ENCODE data around the gene EDC4. TPM values are rescaled to one million over a fixed set of nuclear protein-coding genes. Genes with fewer than 3 reads are reported as not detected.

Gene EDC4
- polyA plus RNA-seq, 1 donor from 2014 or later: 66.0 TPM

DNA sequence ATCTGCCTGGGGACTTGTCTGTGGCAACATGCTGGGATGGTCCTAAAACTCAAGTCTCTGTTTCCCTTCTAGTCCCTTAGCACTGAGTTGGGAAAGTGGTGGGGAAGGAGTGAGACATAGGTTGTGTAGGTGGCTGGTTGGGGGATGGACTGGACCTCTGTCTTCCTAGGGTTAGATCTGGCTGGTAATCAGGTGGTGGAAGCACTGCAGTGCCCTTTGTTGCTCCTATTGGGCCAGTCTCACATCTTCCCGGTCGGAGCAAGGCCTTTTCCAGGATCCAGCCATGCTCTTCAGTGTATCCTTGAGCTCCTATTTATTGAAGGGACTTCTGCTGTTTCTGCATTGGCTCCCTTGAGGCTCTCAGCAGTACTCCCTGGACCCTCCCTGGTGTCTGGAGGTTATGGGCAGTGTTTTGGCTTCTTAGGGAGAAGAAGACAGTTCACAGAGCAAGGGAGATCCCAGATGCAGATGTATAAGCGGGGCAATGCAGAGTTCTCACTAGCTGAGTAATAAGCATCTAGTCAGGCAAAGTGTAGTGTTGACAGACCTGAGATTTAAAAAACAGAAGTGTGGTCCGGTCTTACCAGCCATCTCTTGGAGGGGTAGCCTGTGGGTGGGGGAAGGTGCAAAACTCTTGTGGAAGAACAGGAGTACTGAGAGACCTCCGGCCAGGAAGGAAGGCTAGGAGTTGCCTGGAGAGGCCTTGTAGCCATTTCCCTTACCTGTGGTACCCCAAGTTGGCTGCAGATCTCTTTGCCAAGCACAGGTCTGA lies 27.4 kb upstream of the EDC4 start:
- Histone ChIP-seq H3K27me3 (ENCODE audit: insufficient read depth, low read depth, low read length) (no peaks in the 10 kb centered on the region), H3K27ac (ENCODE audit: low read length) (peak overlapping the region; percentile 92), H2AFZ (ENCODE audit: low read depth, low read length) (no peak overlapping the region), H3K9me3 (ENCODE audit: low read length) (no peaks in the 10 kb centered on the region), H3K9ac (ENCODE audit: low read length) (peak overlapping the region; percentile 90), H3K79me2 (replicated peaks; ENCODE audit: insufficient read depth, low read length) (peaks cover 50% of the 10 kb centered on the region), H3F3A (ENCODE audit: insufficient read depth, low read length, poor library complexity, severe bottlenecking) (no peaks in the 10 kb centered on the region), H3K4me2 (ENCODE audit: low read length) (peak overlapping the region; percentile 99), H3K4me3 (ENCODE audit: low read length) (peak overlapping the region; percentile 97), H3K36me3 (ENCODE audit: insufficient read depth, low read length) (no peaks in the 10 kb centered on the region), H4K20me1 (ENCODE audit: insufficient read depth) (no peaks in the 10 kb centered on the region), H3K9me2 (ENCODE audit: insufficient read depth, low read length) (no peaks in the 10 kb centered on the region)
- TF ChIP-seq SMC3 (conservative IDR thresholded peaks at IDR 0.05; ENCODE audit: poor library complexity): no peak
- no peak for TF ChIP-seq TAF1 (IDR thresholded peaks at IDR 0.05; ENCODE audit: low read depth)
- TF ChIP-seq EZH2 (IDR thresholded peaks at IDR 0.05; ENCODE audit: borderline replicate concordance, insufficient read depth, low read length, poor library complexity, severe bottlenecking): no peak

DNA sequence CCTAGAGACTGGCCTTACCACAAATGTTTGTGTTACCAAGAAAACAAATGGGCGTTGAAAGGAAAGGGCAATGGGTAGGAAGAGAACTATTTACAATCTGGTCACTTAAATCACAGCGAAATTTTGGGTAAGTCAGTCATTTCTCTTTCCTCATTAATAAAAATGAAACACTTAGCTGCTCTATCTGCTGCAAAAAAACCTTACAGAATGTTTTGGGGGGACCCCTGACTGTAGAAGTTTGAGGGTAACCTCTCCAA lies 26.9 kb upstream of the EDC4 start:
- Histone ChIP-seq H3K27me3 (ENCODE audit: insufficient read depth, low read depth, low read length) (no peaks in the 10 kb centered on the region), H3K9me3 (ENCODE audit: low read length) (no peaks in the 10 kb centered on the region), H3K9ac (ENCODE audit: low read length) (peak overlapping the region; percentile 90), H3K36me3 (ENCODE audit: insufficient read depth, low read length) (no peaks in the 10 kb centered on the region), H3K79me2 (replicated peaks; ENCODE audit: insufficient read depth, low read length) (peaks cover 53% of the 10 kb centered on the region), H3K4me2 (ENCODE audit: low read length) (peak overlapping the region; percentile 99), H3F3A (ENCODE audit: insufficient read depth, low read length, poor library complexity, severe bottlenecking) (no peaks in the 10 kb centered on the region), H3K9me2 (ENCODE audit: insufficient read depth, low read length) (no peaks in the 10 kb centered on the region), H2AFZ (ENCODE audit: low read depth, low read length) (peak overlapping the region; percentile 87), H3K27ac (ENCODE audit: low read length) (peak overlapping the region; percentile 92), H4K20me1 (ENCODE audit: insufficient read depth) (no peaks in the 10 kb centered on the region), H3K4me3 (ENCODE audit: low read length) (peak overlapping the region; percentile 97)
- TF ChIP-seq SMC3 (conservative IDR thresholded peaks at IDR 0.05; ENCODE audit: poor library complexity): no peak
- TF ChIP-seq RAD21 (conservative IDR thresholded peaks at IDR 0.05): no peak
- no peak for TF ChIP-seq EP300 (conservative IDR thresholded peaks at IDR 0.05; ENCODE audit: poor library complexity, severe bottlenecking)
- no peak for TF ChIP-seq TAF1 (IDR thresholded peaks at IDR 0.05; ENCODE audit: low read depth)
- TF ChIP-seq POLR2AphosphoS5 (IDR thresholded peaks at IDR 0.05): no peak
- TF ChIP-seq, protein P1, sequence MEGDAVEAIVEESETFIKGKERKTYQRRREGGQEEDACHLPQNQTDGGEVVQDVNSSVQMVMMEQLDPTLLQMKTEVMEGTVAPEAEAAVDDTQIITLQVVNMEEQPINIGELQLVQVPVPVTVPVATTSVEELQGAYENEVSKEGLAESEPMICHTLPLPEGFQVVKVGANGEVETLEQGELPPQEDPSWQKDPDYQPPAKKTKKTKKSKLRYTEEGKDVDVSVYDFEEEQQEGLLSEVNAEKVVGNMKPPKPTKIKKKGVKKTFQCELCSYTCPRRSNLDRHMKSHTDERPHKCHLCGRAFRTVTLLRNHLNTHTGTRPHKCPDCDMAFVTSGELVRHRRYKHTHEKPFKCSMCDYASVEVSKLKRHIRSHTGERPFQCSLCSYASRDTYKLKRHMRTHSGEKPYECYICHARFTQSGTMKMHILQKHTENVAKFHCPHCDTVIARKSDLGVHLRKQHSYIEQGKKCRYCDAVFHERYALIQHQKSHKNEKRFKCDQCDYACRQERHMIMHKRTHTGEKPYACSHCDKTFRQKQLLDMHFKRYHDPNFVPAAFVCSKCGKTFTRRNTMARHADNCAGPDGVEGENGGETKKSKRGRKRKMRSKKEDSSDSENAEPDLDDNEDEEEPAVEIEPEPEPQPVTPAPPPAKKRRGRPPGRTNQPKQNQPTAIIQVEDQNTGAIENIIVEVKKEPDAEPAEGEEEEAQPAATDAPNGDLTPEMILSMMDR (IDR thresholded peaks at IDR 0.05; ENCODE audit: poor library complexity, severe bottlenecking): no peak
- TF ChIP-seq EZH2 (IDR thresholded peaks at IDR 0.05; ENCODE audit: borderline replicate concordance, insufficient read depth, low read length, poor library complexity, severe bottlenecking): no peak
- TF ChIP-seq REST (IDR thresholded peaks at IDR 0.05; ENCODE audit: borderline replicate concordance): no peak
- TF ChIP-seq MXI1 (conservative IDR thresholded peaks at IDR 0.05; ENCODE audit: poor library complexity, severe bottlenecking): no peak

All from neural cell (in vitro differentiated cells).